ENCODE measurements around the gene PTGES3.

DNA sequence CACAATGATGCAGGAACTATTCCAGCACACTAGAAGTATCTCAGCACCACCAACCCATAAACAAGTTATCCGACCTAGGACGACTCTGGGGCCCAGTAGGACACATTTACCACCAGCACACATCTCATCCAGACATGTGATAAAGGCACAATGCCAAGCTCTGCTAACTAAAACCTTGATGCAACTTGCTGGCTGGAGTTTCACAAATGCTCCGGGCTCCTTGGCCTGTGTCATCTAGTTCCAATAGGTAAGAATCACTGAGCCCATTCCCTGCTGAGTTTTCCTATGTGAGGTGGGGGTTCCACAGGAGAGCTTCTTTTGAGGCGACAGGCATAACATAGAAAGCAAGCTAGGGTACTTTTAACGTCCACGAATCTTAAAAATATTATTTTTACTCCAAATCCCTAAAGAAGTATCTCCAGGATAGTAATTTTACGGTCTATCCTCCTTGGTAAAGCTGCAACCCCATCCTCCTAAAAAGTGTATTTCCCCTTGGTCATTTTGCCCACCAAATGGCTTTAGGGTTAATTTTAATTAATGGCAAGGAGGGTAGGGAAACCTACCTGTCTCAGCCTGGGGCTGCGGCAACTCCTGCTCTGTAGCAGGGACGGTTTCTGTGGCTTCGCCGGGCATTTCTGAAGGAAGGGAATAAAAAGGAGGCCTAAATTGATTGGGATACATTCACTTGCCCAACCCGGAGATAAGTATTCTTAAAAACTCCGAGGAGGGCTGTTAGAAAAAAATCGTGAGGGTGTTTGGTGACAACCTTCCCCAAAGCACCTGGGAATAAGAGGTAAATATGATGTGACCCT lies 36.0 kb upstream of the PTGES3 start:
- no peak for TF ChIP-seq YY1 (IDR thresholded peaks at IDR 0.05; ENCODE audit: insufficient read depth, insufficient read length)
- no peak for TF ChIP-seq ZNF274 (IDR thresholded peaks at IDR 0.05; ENCODE audit: low read depth, low read length)
- no peak for TF ChIP-seq SUZ12 (IDR thresholded peaks at IDR 0.05; ENCODE audit: extremely low read depth, insufficient read depth, insufficient read length)
